Mesenchymal stem cell (in vitro differentiated cells and primary cell): ENCODE data around the gene ZNF613.
A peak's percentile ranks its signal among the peaks of the same experiment; 100 is the strongest.

ENCODE experiments used
- DNase-seq: peaks from one replicate; pipeline ENCODE4 v3.0.0-alpha.2; 2013
- H2AFZ ChIP-seq: one replicate; pipeline ENCODE4 v1.6.1; 2013; ENCODE audit warnings: low read depth, mild to moderate bottlenecking, control low read depth, inconsistent platforms, low read length, moderate library complexity
- H2AK5ac ChIP-seq: 2 replicates; pipeline ENCODE4 v1.6.1; 2013; ENCODE audit warnings: low read length, moderate library complexity, mild to moderate bottlenecking, inconsistent platforms; ENCODE audit not compliant: severe bottlenecking
- H2BK120ac ChIP-seq: one replicate; pipeline ENCODE4 v1.6.1; 2013; ENCODE audit warnings: low read depth, mild to moderate bottlenecking, inconsistent platforms, low read length, moderate library complexity
- H2BK12ac ChIP-seq, 2 experiments: one replicate each; pipeline ENCODE4 v1.6.1; 2013; ENCODE audit warnings: inconsistent platforms in 2 of 2, low read length in 2 of 2, mild to moderate bottlenecking in 2 of 2, moderate library complexity in 2 of 2, control low read depth in 1 of 2
- H2BK15ac ChIP-seq: one replicate; pipeline ENCODE4 v1.6.1; 2013; ENCODE audit warnings: mild to moderate bottlenecking, low read depth, inconsistent platforms; ENCODE audit not compliant: poor library complexity, severe bottlenecking
- H2BK5ac ChIP-seq: 2 replicates; pipeline ENCODE4 v1.6.1; 2013; ENCODE audit warnings: low read depth, mild to moderate bottlenecking, low read length, control low read depth, inconsistent platforms; ENCODE audit not compliant: poor library complexity, severe bottlenecking
- H3K14ac ChIP-seq, 2 experiments: one replicate each; pipeline ENCODE4 v1.6.1; 2013; ENCODE audit warnings: inconsistent platforms in 2 of 2, low read length in 2 of 2, control low read depth in 1 of 2, mild to moderate bottlenecking in 1 of 2, moderate library complexity in 1 of 2
- H3K18ac ChIP-seq, 2 experiments: one replicate each; pipeline ENCODE4 v1.6.1; 2013; ENCODE audit warnings: inconsistent platforms in 2 of 2, low read length in 2 of 2, control low read depth in 1 of 2, low read depth in 1 of 2, mild to moderate bottlenecking in 1 of 2
- H3K23ac ChIP-seq, 2 experiments: one replicate each; pipeline ENCODE4 v1.6.1; 2013; ENCODE audit warnings: inconsistent platforms in 2 of 2, low read length in 2 of 2, mild to moderate bottlenecking in 2 of 2, moderate library complexity in 2 of 2, control low read depth in 1 of 2
- H3K27ac ChIP-seq: 2 replicates; pipeline ENCODE4 v1.5.1; 2013; ENCODE audit warnings: mild to moderate bottlenecking, moderate library complexity, low read length, control low read depth, inconsistent platforms; ENCODE audit not compliant: poor library complexity, severe bottlenecking
- H3K27me3 ChIP-seq, 2 experiments: 2 replicates each; pipeline versions ENCODE4 v1.6.1 to v1.7.0; 2013; ENCODE audit warnings: low read length in 2 of 2, mild to moderate bottlenecking in 2 of 2, moderate library complexity in 2 of 2, control low read depth in 1 of 2, inconsistent platforms in 1 of 2; ENCODE audit not compliant: control insufficient read depth in 1 of 2, insufficient read depth in 1 of 2
- H3K36me3 ChIP-seq, 2 experiments: 2 replicates each; pipeline versions ENCODE4 v1.6.1 to v1.7.0; 2013; ENCODE audit warnings: low read length in 2 of 2, control low read depth in 1 of 2, inconsistent platforms in 1 of 2, low read depth in 1 of 2, mild to moderate bottlenecking in 1 of 2; ENCODE audit not compliant: insufficient read depth in 2 of 2, control insufficient read depth in 1 of 2
- H3K4ac ChIP-seq, 2 experiments: one replicate each; pipeline ENCODE4 v1.6.1; 2013; ENCODE audit warnings: inconsistent platforms in 2 of 2, low read length in 2 of 2, mild to moderate bottlenecking in 2 of 2, moderate library complexity in 2 of 2, control low read depth in 1 of 2, low read depth in 1 of 2
- H3K4me1 ChIP-seq: 2 replicates; pipeline ENCODE4 v1.6.1; 2013; ENCODE audit warnings: low read depth, low read length, control low read depth; ENCODE audit not compliant: control insufficient read depth, insufficient read depth
- H3K4me2 ChIP-seq: 2 replicates; pipeline ENCODE4 v1.6.1; 2013; ENCODE audit warnings: low read length, mild to moderate bottlenecking, inconsistent platforms; ENCODE audit not compliant: poor library complexity, severe bottlenecking
- H3K4me3 ChIP-seq, 2 experiments: 2 replicates each; pipeline versions ENCODE4 v1.5.1 to v1.7.0; 2013; ENCODE audit warnings: low read length in 2 of 2, mild to moderate bottlenecking in 2 of 2, control low read depth in 1 of 2, low read depth in 1 of 2; ENCODE audit not compliant: insufficient read depth in 1 of 2
- H3K79me1 ChIP-seq: replicated peaks from 2 replicates; pipeline ENCODE4 v1.6.1; 2013; ENCODE audit warnings: mild to moderate bottlenecking, control low read depth, low read length, inconsistent platforms; ENCODE audit not compliant: poor library complexity, severe bottlenecking
- H3K9ac ChIP-seq: 2 replicates; pipeline ENCODE4 v1.7.0; 2013; ENCODE audit warnings: mild to moderate bottlenecking, low read length, moderate library complexity
- H3K9me3 ChIP-seq: 2 replicates; pipeline ENCODE4 v1.7.0; 2013; ENCODE audit warnings: mild to moderate bottlenecking, low read length; ENCODE audit not compliant: control insufficient read depth
- H4K8ac ChIP-seq: one replicate; pipeline ENCODE4 v1.6.1; 2013; ENCODE audit warnings: inconsistent platforms, mild to moderate bottlenecking, low read length, moderate library complexity
- H4K91ac ChIP-seq: one replicate; pipeline ENCODE4 v1.6.1; 2013; ENCODE audit warnings: mild to moderate bottlenecking, low read length, inconsistent platforms
- WGBS: methylation state at CpG from one replicate; pipeline ENCODE4 v1.1.7; 2013; ENCODE audit warnings: mixed read lengths; 5-methylcytosine and 5-hydroxymethylcytosine counted together

The ZNF613 gene

GRCh38 chr19:51919606-51920005, 7.7 kb upstream of the ZNF613 start:
- H3K36me3 ChIP-seq = no peaks in the 10 kb centered on the region
- no peak overlapping the region for H2BK12ac ChIP-seq
- H2AFZ ChIP-seq = no peak overlapping the region
- no peak overlapping the region for H3K18ac ChIP-seq
- no peak overlapping the region for H2BK5ac ChIP-seq
- H3K9ac ChIP-seq = no peak overlapping the region
- no peak overlapping the region for H3K4ac ChIP-seq
- H3K79me1 ChIP-seq = no peaks in the 10 kb centered on the region
- no peaks in the 10 kb centered on the region for H3K4me1 ChIP-seq
- H3K9me3 ChIP-seq = peaks cover 88% of the 10 kb centered on the region
- H3K4me2 ChIP-seq = no peak overlapping the region
- H4K91ac ChIP-seq = no peak overlapping the region
- WGBS = 77% methylated on average over 3 of the region's 3 CpGs
- no peak overlapping the region for H2BK120ac ChIP-seq
- H2BK15ac ChIP-seq = no peak overlapping the region
- H3K14ac ChIP-seq = no peak overlapping the region
- no peak overlapping the region for H3K4me3 ChIP-seq
- H3K27me3 ChIP-seq = no peaks in the 10 kb centered on the region
- no peak overlapping the region for H3K23ac ChIP-seq
- no peak overlapping the region for H2AK5ac ChIP-seq
- DNase-seq = no peak
- H4K8ac ChIP-seq = no peak overlapping the region
- H3K27ac ChIP-seq = no peak overlapping the region

GRCh38 chr19:51921949-51922348, 5.3 kb upstream of the ZNF613 start:
- Histone ChIP-seq H3K4ac (no peak overlapping the region), H2AFZ (no peak overlapping the region), H3K4me2 (no peak overlapping the region), H4K8ac (no peak overlapping the region), H4K91ac (no peak overlapping the region), H2BK15ac (no peak overlapping the region), H3K27ac (no peak overlapping the region), H3K14ac (no peak overlapping the region), H2AK5ac (no peak overlapping the region), H2BK120ac (no peak overlapping the region), H3K36me3 (no peaks in the 10 kb centered on the region), H2BK12ac (no peak overlapping the region), H3K9me3 (peaks cover 69% of the 10 kb centered on the region), H3K23ac (no peak overlapping the region), H3K4me1 (no peaks in the 10 kb centered on the region), H3K79me1 (no peaks in the 10 kb centered on the region), H3K9ac (no peak overlapping the region), H2BK5ac (no peak overlapping the region), H3K18ac (no peak overlapping the region), H3K27me3 (no peaks in the 10 kb centered on the region), H3K4me3 (peak overlapping the region in 1 of 2 experiments; percentile 44)
- 81% methylated on average over 8 of the region's 8 CpGs for WGBS
- peak; percentile 20 for DNase-seq

GRCh38 chr19:51926426-51926783, 867 bp upstream of the ZNF613 start:
- H2BK5ac ChIP-seq = no peak overlapping the region
- no peak overlapping the region for H4K91ac ChIP-seq
- peak overlapping the region; percentile 78 for H4K8ac ChIP-seq
- peak overlapping the region; percentile 70 for H3K4me2 ChIP-seq
- WGBS = 31% methylated on average over 11 of the region's 11 CpGs
- peak overlapping the region; percentile 47 to 90 for H3K4me3 ChIP-seq
- H2AK5ac ChIP-seq = no peak overlapping the region
- no peak overlapping the region for H2BK12ac ChIP-seq
- H3K79me1 ChIP-seq = peaks cover 6% of the 10 kb centered on the region
- H3K18ac ChIP-seq = no peak overlapping the region
- H3K4me1 ChIP-seq = peaks cover 4% of the 10 kb centered on the region
- peak overlapping the region; percentile 66 for H2AFZ ChIP-seq
- no peak for DNase-seq
- peak overlapping the region; percentile 44 for H3K27ac ChIP-seq
- H2BK120ac ChIP-seq = no peak overlapping the region
- H3K9me3 ChIP-seq = peaks cover 37% of the 10 kb centered on the region
- no peak overlapping the region for H3K4ac ChIP-seq
- H2BK15ac ChIP-seq = no peak overlapping the region
- H3K36me3 ChIP-seq = peaks cover 4 to 17% of the 10 kb centered on the region in 2 experiments
- H3K23ac ChIP-seq = no peak overlapping the region
- H3K9ac ChIP-seq = peak overlapping the region; percentile 94
- H3K14ac ChIP-seq = no peak overlapping the region
- H3K27me3 ChIP-seq = no peaks in the 10 kb centered on the region

- peak overlapping the region; percentile 89 to 90 for H3K4me3 ChIP-seq
- peak overlapping the region; percentile 71 for H3K4me2 ChIP-seq
- no peak overlapping the region for H3K4ac ChIP-seq
- H3K9me3 ChIP-seq = peaks cover 36% of the 10 kb centered on the region
- no peak overlapping the region for H2BK15ac ChIP-seq
- no peak overlapping the region for H3K18ac ChIP-seq
- H3K4me1 ChIP-seq = peaks cover 4% of the 10 kb centered on the region
- no peak for DNase-seq
- no peak overlapping the region for H4K8ac ChIP-seq
- H3K27me3 ChIP-seq = no peaks in the 10 kb centered on the region
- H2BK120ac ChIP-seq = no peak overlapping the region
- no peak overlapping the region for H2BK12ac ChIP-seq
- H3K79me1 ChIP-seq = peaks cover 15% of the 10 kb centered on the region
- no peak overlapping the region for H2AFZ ChIP-seq
- H3K9ac ChIP-seq = peak overlapping the region; percentile 94
- H4K91ac ChIP-seq = no peak overlapping the region
- H3K36me3 ChIP-seq = peaks cover 18 to 28% of the 10 kb centered on the region in 2 experiments
- H3K27ac ChIP-seq = no peak overlapping the region
- H2BK5ac ChIP-seq = no peak overlapping the region
- no peak overlapping the region for H2AK5ac ChIP-seq
- H3K14ac ChIP-seq = no peak overlapping the region
- no peak overlapping the region for H3K23ac ChIP-seq
- WGBS = 44% methylated on average over 13 of the region's 13 CpGs
Observed at GRCh38 chr19:51927859-51928258, 587 bp downstream of the ZNF613 start.
